Body of pancreas (tissue), 4 donors: Measurements from ENCODE around the gene RPRD1B. TPM values are rescaled to one million over a fixed set of nuclear protein-coding genes. Genes with fewer than 3 reads are reported as not detected.

Experiments used
- ATAC-seq: fragments of 150-250 bp; one replicate; pipeline ENCODE4 v1.9.1; 2016
- DNase-seq, 4 donors: peaks; one replicate each; pipeline ENCODE4 v3.0.0-alpha.2; 2019
- H3K27ac ChIP-seq, 4 donors: fragments of 200-600 bp; sonication (generic); 1 replicate in 3 of 4; 2 replicates in 1 of 4; pipeline versions ENCODE4 v1.5.1 to v1.6.1; 2016 to 2019; ENCODE audit warnings: mild to moderate bottlenecking in 1 of 4, mixed read lengths in 1 of 4, moderate library complexity in 1 of 4
- H3K27me3 ChIP-seq, 2 donors: fragments of 200-600 bp; sonication (generic); one replicate each; pipeline ENCODE4 v1.6.0; 2016; ENCODE audit warnings: mild to moderate bottlenecking in 1 of 2
- H3K36me3 ChIP-seq, 2 donors: fragments of 200-600 bp; sonication (generic); replicated peaks in 1 of 2; 2 replicates each; pipeline ENCODE4 v1.5.1; 2016; ENCODE audit warnings: low read depth in 2 of 2; ENCODE audit not compliant: insufficient read depth in 1 of 2
- H3K4me1 ChIP-seq: fragments of 200-600 bp; sonication (generic); one replicate; pipeline ENCODE4 v1.6.0; 2016
- H3K4me3 ChIP-seq, 2 donors: fragments of 200-600 bp; sonication (generic); 1 replicate in 1 of 2; 2 replicates in 1 of 2; pipeline ENCODE4 v1.5.1; 2016 to 2019
- H3K9me3 ChIP-seq, 3 donors: fragments of 200-600 bp; sonication (generic); 1 replicate in 2 of 3; 2 replicates in 1 of 3; pipeline ENCODE4 v1.5.1; 2016
- CTCF ChIP-seq, 7 experiments: fragments of 450-650 bp in 4 of 7; fragments of 200-600 bp in 3 of 7; sonication (generic) in 3 of 7; IDR thresholded peaks; one replicate each; pipeline ENCODE4 v1.5.1; 2016 to 2019; ENCODE audit warnings: antibody characterized with exemption in 7 of 7
- POLR2A ChIP-seq, 3 donors: fragments of 450-650 bp; IDR thresholded peaks; one replicate each; pipeline ENCODE4 v1.6.1; 2016; ENCODE audit warnings: antibody characterized with exemption in 3 of 3, mild to moderate bottlenecking in 2 of 3
- WGBS, 2 donors: methylation state at CpG; one replicate each; pipeline ENCODE4 v1.1.5; 2017; 5-methylcytosine and 5-hydroxymethylcytosine counted together
- intact Hi-C: fragments of 100-400 bp; cut with DNase I; formaldehyde crosslinking; loops from one replicate; pipeline ENCODE4 v1.15.1; 2023
- total RNA-seq, 2 donors: library from RNA; depleted of rRNA; stranded (reverse); fragments of >200 nt; gene quantifications; one replicate each; pipeline ENCODE4 v1.1.0, GENCODE V29; 2016

Gene RPRD1B
- total RNA-seq, 2 donors from 2014 or later = 8.8 to 12.5 TPM

GRCh38 chr20:38034108-38034649 is 633 bp downstream of the RPRD1B start:
- 5 to 6% methylated on average over 14 of the region's 14 CpGs for WGBS, 2 donors
- Histone ChIP-seq H3K36me3 (no peaks in the 10 kb centered on the region), H3K4me1 (peaks cover 55% of the 10 kb centered on the region), H3K27me3 (no peaks in the 10 kb centered on the region), H3K9me3 (no peaks in the 10 kb centered on the region), H3K4me3 (peak overlapping the region; percentile 43 to 97), H3K27ac (peak overlapping the region; percentile 90 to 97 (median 94))
- DNase-seq (no peak), ATAC-seq (peak; percentile 2)
- intact Hi-C loops = no loop called here
- TF ChIP-seq CTCF (IDR thresholded peaks at IDR 0.05) = no peak
- TF ChIP-seq POLR2A (IDR thresholded peaks at IDR 0.05) = no peak

- no peak for TF ChIP-seq POLR2A (IDR thresholded peaks at IDR 0.05)
- TF ChIP-seq CTCF (IDR thresholded peaks at IDR 0.05) = no peak
- H3K36me3 ChIP-seq = no peaks in the 10 kb centered on the region
- WGBS, 2 donors = 64 to 65% methylated on average over 6 of the region's 6 CpGs
- no peaks in the 10 kb centered on the region for H3K9me3 ChIP-seq
- H3K4me1 ChIP-seq = peaks cover 55% of the 10 kb centered on the region
- ATAC-seq (no peak), DNase-seq (no peak)
- no peaks in the 10 kb centered on the region for H3K27me3 ChIP-seq
- intact Hi-C loops = no loop called here
- no peak overlapping the region for H3K4me3 ChIP-seq
- H3K27ac ChIP-seq = no peak overlapping the region
Observed at GRCh38 chr20:38034961-38035360, 1.4 kb downstream of the RPRD1B start.

GRCh38 chr20:38036366-38036765 is 2.8 kb downstream of the RPRD1B start:
- Histone ChIP-seq H3K27ac (no peak overlapping the region), H3K4me3 (no peak overlapping the region), H3K36me3 (no peaks in the 10 kb centered on the region), H3K4me1 (peaks cover 48% of the 10 kb centered on the region), H3K27me3 (no peaks in the 10 kb centered on the region), H3K9me3 (no peaks in the 10 kb centered on the region)
- ATAC-seq (no peak), DNase-seq (no peak)
- intact Hi-C loops = no loop called here
- TF ChIP-seq POLR2A (IDR thresholded peaks at IDR 0.05) (no peak), CTCF (IDR thresholded peaks at IDR 0.05) (no peak)
- WGBS, 2 donors = 78 to 79% methylated on average over 5 of the region's 5 CpGs

GRCh38 chr20:38040276-38040675 is 6.7 kb downstream of the RPRD1B start:
- H3K27me3 ChIP-seq = no peaks in the 10 kb centered on the region
- H3K9me3 ChIP-seq = no peaks in the 10 kb centered on the region
- no peak for DNase-seq
- H3K4me1 ChIP-seq = peaks cover 30% of the 10 kb centered on the region
- TF ChIP-seq POLR2A (IDR thresholded peaks at IDR 0.05) = no peak
- no peak for TF ChIP-seq CTCF (IDR thresholded peaks at IDR 0.05)
- no peaks in the 10 kb centered on the region for H3K36me3 ChIP-seq
- no peak for ATAC-seq
- H3K27ac ChIP-seq = no peak overlapping the region
- intact Hi-C loops = no loop called here
- H3K4me3 ChIP-seq = no peak overlapping the region
- 24 to 96% methylated on average over 1 of the region's 1 CpG for WGBS, 2 donors
